HEK293 (cell line): Measurements from ENCODE around the gene POLD2.

ENCODE experiments used
- CTCF ChIP-seq: fragments of 450-650 bp; formaldehyde crosslinking; IDR thresholded peaks from 2 replicates; pipeline ENCODE4 v1.5.1; 2016; ENCODE audit warnings: missing biosample characterization, missing genetic modification characterization
- PRDM1 ChIP-seq: fragments of 450-650 bp; formaldehyde crosslinking; IDR thresholded peaks from 2 replicates; pipeline ENCODE4; 2016; ENCODE audit warnings: missing biosample characterization, missing genetic modification characterization
- SP2 ChIP-seq: fragments of 450-650 bp; formaldehyde crosslinking; IDR thresholded peaks from 2 replicates; pipeline ENCODE4 v1.5.1; 2016; ENCODE audit warnings: missing biosample characterization, missing genetic modification characterization
- ZNF350 ChIP-seq: fragments of 450-650 bp; formaldehyde crosslinking; IDR thresholded peaks from 2 replicates; pipeline ENCODE4 v1.5.0; 2017; ENCODE audit warnings: missing biosample characterization, mild to moderate bottlenecking, missing genetic modification characterization
- ZNF423 ChIP-seq: fragments of 450-650 bp; formaldehyde crosslinking; IDR thresholded peaks from 2 replicates; pipeline ENCODE4 v1.5.1; 2016; ENCODE audit warnings: missing biosample characterization, missing genetic modification characterization
- ZNF530 ChIP-seq: fragments of 450-650 bp; formaldehyde crosslinking; IDR thresholded peaks from 2 replicates; pipeline ENCODE4 v1.5.1; 2016; ENCODE audit warnings: low read depth, missing biosample characterization, missing genetic modification characterization
- ZNF560 ChIP-seq: fragments of 450-650 bp; formaldehyde crosslinking; IDR thresholded peaks from 2 replicates; pipeline ENCODE4 v1.5.1; 2017; ENCODE audit warnings: missing biosample characterization, missing genetic modification characterization, borderline replicate concordance
- ZNF660 ChIP-seq: fragments of 450-650 bp; IDR thresholded peaks from 2 replicates; pipeline ENCODE4 v1.5.1; 2018; ENCODE audit warnings: missing biosample characterization, mild to moderate bottlenecking, missing genetic modification characterization
- ZNF785 ChIP-seq: fragments of 450-650 bp; formaldehyde crosslinking; IDR thresholded peaks from 2 replicates; pipeline ENCODE4 v1.5.1; 2016; ENCODE audit warnings: missing biosample characterization, missing genetic modification characterization
- TF ChIP-seq, protein P1 (sequence below): fragments of 450-650 bp; formaldehyde crosslinking; IDR thresholded peaks from 2 replicates; pipeline ENCODE4 v1.5.1; 2016; ENCODE audit warnings: missing biosample characterization, missing genetic modification characterization
- TF ChIP-seq, protein P2 (sequence below): fragments of 450-650 bp; formaldehyde crosslinking; IDR thresholded peaks from 2 replicates; pipeline ENCODE4 v1.5.1; 2017; ENCODE audit warnings: missing biosample characterization, missing genetic modification characterization

GRCh38 chr7:44068054-44068453 is 55.3 kb downstream of the POLD2 start:
- TF ChIP-seq CTCF (0 out of 2 replicates have a peak, but pooled peaks have one; percentile 22), ZNF530 (tag by site-specific recombination) (no peak), SP2 (tag by site-specific recombination) (no peak), ZNF350 (tag by site-specific recombination) (no peak), ZNF423 (no peak), PRDM1 (tag by site-specific recombination) (no peak), ZNF660 (tag by site-specific recombination) (no peak), ZNF560 (no peak), ZNF785 (no peak)
- TF ChIP-seq, protein P1, sequence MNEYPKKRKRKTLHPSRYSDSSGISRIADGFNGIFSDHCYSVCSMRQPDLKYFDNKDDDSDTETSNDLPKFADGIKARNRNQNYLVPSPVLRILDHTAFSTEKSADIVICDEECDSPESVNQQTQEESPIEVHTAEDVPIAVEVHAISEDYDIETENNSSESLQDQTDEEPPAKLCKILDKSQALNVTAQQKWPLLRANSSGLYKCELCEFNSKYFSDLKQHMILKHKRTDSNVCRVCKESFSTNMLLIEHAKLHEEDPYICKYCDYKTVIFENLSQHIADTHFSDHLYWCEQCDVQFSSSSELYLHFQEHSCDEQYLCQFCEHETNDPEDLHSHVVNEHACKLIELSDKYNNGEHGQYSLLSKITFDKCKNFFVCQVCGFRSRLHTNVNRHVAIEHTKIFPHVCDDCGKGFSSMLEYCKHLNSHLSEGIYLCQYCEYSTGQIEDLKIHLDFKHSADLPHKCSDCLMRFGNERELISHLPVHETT (tag by site-specific recombination), result no peak
- TF ChIP-seq, protein P2, sequence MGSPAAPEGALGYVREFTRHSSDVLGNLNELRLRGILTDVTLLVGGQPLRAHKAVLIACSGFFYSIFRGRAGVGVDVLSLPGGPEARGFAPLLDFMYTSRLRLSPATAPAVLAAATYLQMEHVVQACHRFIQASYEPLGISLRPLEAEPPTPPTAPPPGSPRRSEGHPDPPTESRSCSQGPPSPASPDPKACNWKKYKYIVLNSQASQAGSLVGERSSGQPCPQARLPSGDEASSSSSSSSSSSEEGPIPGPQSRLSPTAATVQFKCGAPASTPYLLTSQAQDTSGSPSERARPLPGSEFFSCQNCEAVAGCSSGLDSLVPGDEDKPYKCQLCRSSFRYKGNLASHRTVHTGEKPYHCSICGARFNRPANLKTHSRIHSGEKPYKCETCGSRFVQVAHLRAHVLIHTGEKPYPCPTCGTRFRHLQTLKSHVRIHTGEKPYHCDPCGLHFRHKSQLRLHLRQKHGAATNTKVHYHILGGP (tag by site-specific recombination), result no peak
